Spleen (tissue), 13 donors: Measurements from ENCODE around the gene HDGFL1. TPM values are rescaled to one million over a fixed set of nuclear protein-coding genes. Genes with fewer than 3 reads are reported as not detected.

Source experiments
- DNase-seq: peaks from one replicate; pipeline ENCODE4 v3.0.0-alpha.2; 2020
- H3K27ac ChIP-seq, 8 donors: fragments of 200-600 bp; sonication (generic) in 7 of 8; 1 replicate in 4 of 8; 2 replicates in 4 of 8; pipeline versions ENCODE4 v1.5.0 to v1.8.0; 2016 to 2021; ENCODE audit warnings: inconsistent platforms in 4 of 8, mild to moderate bottlenecking in 4 of 8, moderate library complexity in 1 of 8
- H3K27me3 ChIP-seq, 7 donors: fragments of 200-600 bp; sonication (generic) in 6 of 7; replicated peaks in 1 of 7; 1 replicate in 4 of 7; 2 replicates in 3 of 7; pipeline versions ENCODE4 v1.5.0 to v1.8.0; 2016 to 2021; ENCODE audit warnings: inconsistent platforms in 3 of 7, mild to moderate bottlenecking in 1 of 7
- H3K36me3 ChIP-seq, 6 donors: fragments of 200-600 bp; sonication (generic) in 5 of 6; 1 replicate in 4 of 6; 2 replicates in 2 of 6; pipeline versions ENCODE4 v1.5.0 to v1.8.0; 2016 to 2021; ENCODE audit warnings: inconsistent platforms in 2 of 6
- H3K4me1 ChIP-seq, 6 donors: fragments of 200-600 bp; sonication (generic) in 5 of 6; 1 replicate in 3 of 6; 2 replicates in 3 of 6; pipeline versions ENCODE4 v1.5.0 to v1.8.0; 2016 to 2021; ENCODE audit warnings: inconsistent platforms in 3 of 6
- H3K4me3 ChIP-seq, 8 donors: fragments of 200-600 bp; sonication (generic) in 7 of 8; 1 replicate in 4 of 8; 2 replicates in 4 of 8; pipeline versions ENCODE4 v1.5.0 to v1.8.0; 2016 to 2021; ENCODE audit warnings: inconsistent platforms in 4 of 8, mild to moderate bottlenecking in 4 of 8, moderate library complexity in 2 of 8
- H3K9me3 ChIP-seq, 8 donors: fragments of 200-600 bp; sonication (generic) in 7 of 8; 1 replicate in 4 of 8; 2 replicates in 4 of 8; pipeline versions ENCODE4 v1.5.0 to v1.8.0; 2016 to 2021; ENCODE audit warnings: inconsistent platforms in 4 of 8
- POLR2A ChIP-seq, 3 donors: fragments of 450-650 bp; IDR thresholded peaks; one replicate each; pipeline ENCODE4 v1.5.1; 2017; ENCODE audit warnings: antibody characterized with exemption in 3 of 3, mild to moderate bottlenecking in 1 of 3
- POLR2AphosphoS5 ChIP-seq, 3 donors: sonication (generic); formaldehyde crosslinking; IDR thresholded peaks; one replicate each; pipeline ENCODE4 v1.5.1; 2017; ENCODE audit warnings: antibody characterized with exemption in 3 of 3
- WGBS, 5 donors: extraction: QIAGEN DNeasy Blood & Tissue Kit in 3 of 5; methylation state at CpG; one replicate each; pipeline versions ENCODE4 v1.1.5 to v1.1.7; 2013 to 2018; 5-methylcytosine and 5-hydroxymethylcytosine counted together
- intact Hi-C: fragments of 100-400 bp; cut with DNase I; formaldehyde crosslinking; loops from one replicate; pipeline ENCODE4 v1.15.0; 2023; ENCODE audit warnings: low total_unique reads
- long read RNA-seq, 2 donors: transcript quantifications; one replicate each; lab custom pipeline, GENCODE V29; 2026
- polyA plus RNA-seq, 3 donors: library from polyadenylated mRNA; stranded (reverse); fragments of 200-250 nt; gene quantifications; one replicate each; pipeline ENCODE4 v1.2.1, GENCODE V29; 2013
- total RNA-seq, 7 donors: library from RNA; depleted of rRNA in 3 of 7; stranded (reverse); fragments of >200 nt in 3 of 7; fragmentation: NEBNext Ultra II Directional in 4 of 7; extraction: Animal tissue kit (Norgen Biotek cat#: 25700) in 4 of 7; gene quantifications; one replicate each; pipeline versions ENCODE4 v1.1.0 to v1.2.1, GENCODE V29; 2016 to 2021
- TF ChIP-seq, protein P1 (sequence below), 11 experiments: fragments of 200-600 bp in 7 of 11; fragments of 450-650 bp in 4 of 11; sonication (generic) in 4 of 11; IDR thresholded peaks in 8 of 11; conservative IDR thresholded peaks in 3 of 11; 1 replicate in 7 of 11; 2 replicates in 4 of 11; pipeline versions ENCODE4 v1.4.0 to v1.8.0; 2016 to 2021; ENCODE audit warnings: antibody characterized with exemption in 11 of 11, inconsistent platforms in 4 of 11, mild to moderate bottlenecking in 1 of 11
- donor health status: healthy with polysubstance abuse.
- donor health status: DM: no; HTN: no; CAD: no; lungs with moderate emphysema.
- donor health status: DM: no; HTN: no; CAD: no.
- donor health status: Bipolar disorder and iron deficiency.
- donor health status: healthy.
- donor health status: DM: no; HTN: no; CAD: no.
- donor health status: DM: yes; HTN: yes; CAD: no.

Gene HDGFL1
- total RNA-seq (not detected), polyA plus RNA-seq (not detected)
- long read RNA-seq, donor 1, result 0 reads
- long read RNA-seq, donor 2, result 0 reads

DNA sequence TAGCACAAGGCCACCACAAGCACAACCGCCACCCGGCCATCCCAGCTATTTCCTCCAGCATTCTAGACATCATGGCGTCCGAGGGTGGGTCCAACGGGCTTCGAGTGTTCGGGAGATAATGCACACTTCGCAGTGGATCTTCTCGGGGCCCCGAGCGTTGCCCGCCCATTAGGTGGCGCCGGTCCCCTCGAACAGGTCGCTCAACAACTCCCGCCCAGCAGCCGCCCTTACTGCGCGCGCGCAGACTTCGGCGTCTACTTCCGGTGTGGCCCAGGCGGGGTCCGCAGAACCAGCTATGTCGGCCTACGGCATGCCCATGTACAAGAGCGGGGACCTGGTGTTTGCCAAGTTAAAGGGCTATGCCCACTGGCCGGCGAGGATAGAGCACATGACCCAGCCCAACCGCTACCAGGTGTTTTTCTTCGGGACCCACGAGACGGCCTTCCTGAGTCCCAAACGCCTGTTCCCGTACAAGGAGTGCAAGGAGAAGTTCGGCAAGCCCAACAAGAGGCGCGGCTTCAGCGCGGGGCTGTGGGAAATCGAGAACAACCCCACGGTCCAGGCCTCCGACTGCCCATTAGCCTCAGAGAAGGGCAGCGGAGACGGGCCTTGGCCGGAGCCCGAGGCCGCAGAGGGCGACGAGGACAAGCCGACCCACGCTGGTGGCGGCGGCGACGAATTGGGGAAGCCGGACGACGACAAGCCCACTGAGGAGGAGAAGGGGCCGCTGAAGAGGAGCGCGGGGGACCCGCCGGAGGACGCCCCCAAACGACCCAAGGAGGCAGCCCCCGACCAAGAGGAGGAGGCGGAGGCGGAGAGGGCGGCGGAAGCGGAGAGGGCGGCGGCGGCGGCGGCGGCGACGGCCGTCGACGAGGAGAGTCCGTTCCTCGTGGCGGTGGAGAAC, at the start of gene HDGFL1:
TSS of gene HDGFL1 (plus strand) at position 286 of the 904 bp plus-strand sequence. CDS start at position 296, 10 bp downstream.
- WGBS, 5 donors, result 95 to 97% (median 96%) methylated on average over 74 to 89 of the region's 89 CpGs
- DNase-seq, result peak; percentile 66
- intact Hi-C loops, result no loop called here

DNA sequence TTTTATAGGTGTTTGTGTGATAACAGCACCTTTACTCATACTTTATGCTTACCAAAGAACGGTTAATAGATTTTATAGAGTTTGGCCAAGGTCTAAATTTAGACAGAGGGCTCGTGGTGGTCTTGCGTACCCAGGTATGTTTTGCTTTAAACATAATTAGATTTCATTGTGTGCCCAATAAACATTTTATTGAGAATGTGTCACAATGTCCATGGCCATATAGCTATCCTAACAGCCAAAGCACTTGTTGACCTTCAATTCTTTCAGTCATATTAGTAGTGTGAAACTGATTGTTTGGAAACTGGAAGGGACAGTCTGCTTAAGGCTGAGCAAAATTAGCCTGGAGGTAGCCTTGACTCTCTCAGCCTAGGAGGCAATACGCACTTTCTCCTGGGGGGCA, 48.3 kb upstream of the HDGFL1 start:
- no peak for TF ChIP-seq POLR2AphosphoS5 (IDR thresholded peaks at IDR 0.05)
- no peak for TF ChIP-seq POLR2A (IDR thresholded peaks at IDR 0.05)
- TF ChIP-seq, protein P1, sequence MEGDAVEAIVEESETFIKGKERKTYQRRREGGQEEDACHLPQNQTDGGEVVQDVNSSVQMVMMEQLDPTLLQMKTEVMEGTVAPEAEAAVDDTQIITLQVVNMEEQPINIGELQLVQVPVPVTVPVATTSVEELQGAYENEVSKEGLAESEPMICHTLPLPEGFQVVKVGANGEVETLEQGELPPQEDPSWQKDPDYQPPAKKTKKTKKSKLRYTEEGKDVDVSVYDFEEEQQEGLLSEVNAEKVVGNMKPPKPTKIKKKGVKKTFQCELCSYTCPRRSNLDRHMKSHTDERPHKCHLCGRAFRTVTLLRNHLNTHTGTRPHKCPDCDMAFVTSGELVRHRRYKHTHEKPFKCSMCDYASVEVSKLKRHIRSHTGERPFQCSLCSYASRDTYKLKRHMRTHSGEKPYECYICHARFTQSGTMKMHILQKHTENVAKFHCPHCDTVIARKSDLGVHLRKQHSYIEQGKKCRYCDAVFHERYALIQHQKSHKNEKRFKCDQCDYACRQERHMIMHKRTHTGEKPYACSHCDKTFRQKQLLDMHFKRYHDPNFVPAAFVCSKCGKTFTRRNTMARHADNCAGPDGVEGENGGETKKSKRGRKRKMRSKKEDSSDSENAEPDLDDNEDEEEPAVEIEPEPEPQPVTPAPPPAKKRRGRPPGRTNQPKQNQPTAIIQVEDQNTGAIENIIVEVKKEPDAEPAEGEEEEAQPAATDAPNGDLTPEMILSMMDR (IDR thresholded peaks at IDR 0.05 in 8 of 11, conservative IDR thresholded peaks at IDR 0.05 in 3 of 11), result no peak
- Histone ChIP-seq H3K9me3 (no peaks in the 10 kb centered on the region), H3K36me3 (no peaks in the 10 kb centered on the region), H3K27ac (no peak overlapping the region), H3K27me3 (no peaks in the 10 kb centered on the region), H3K4me1 (no peaks in the 10 kb centered on the region), H3K4me3 (no peak overlapping the region)
- intact Hi-C loops, result no loop called here
- whole genome bisulfite sequencing, 5 donors, result 88 to 96% (median 91%) methylated on average over 4 of the region's 4 CpGs
- no peak for DNase-seq

More for the DNA sequence above, at the start of gene HDGFL1:
- H3K9me3 ChIP-seq, result peaks cover 0 to 22% (median 11%) of the 10 kb centered on the region in 8 donors
- no peaks in the 10 kb centered on the region for H3K36me3 ChIP-seq
- no peaks in the 10 kb centered on the region for H3K27me3 ChIP-seq
- no peak within 1 kb of the TSS for H3K27ac ChIP-seq
- no peak for TF ChIP-seq POLR2A (IDR thresholded peaks at IDR 0.05)
- TF ChIP-seq, protein P1 (IDR thresholded peaks at IDR 0.05 in 8 of 11, conservative IDR thresholded peaks at IDR 0.05 in 3 of 11), result no peak
- no peak for TF ChIP-seq POLR2AphosphoS5 (IDR thresholded peaks at IDR 0.05)
- no peaks in the 10 kb centered on the region for H3K4me1 ChIP-seq
- H3K4me3 ChIP-seq, result no peak within 1 kb of the TSS

DNA sequence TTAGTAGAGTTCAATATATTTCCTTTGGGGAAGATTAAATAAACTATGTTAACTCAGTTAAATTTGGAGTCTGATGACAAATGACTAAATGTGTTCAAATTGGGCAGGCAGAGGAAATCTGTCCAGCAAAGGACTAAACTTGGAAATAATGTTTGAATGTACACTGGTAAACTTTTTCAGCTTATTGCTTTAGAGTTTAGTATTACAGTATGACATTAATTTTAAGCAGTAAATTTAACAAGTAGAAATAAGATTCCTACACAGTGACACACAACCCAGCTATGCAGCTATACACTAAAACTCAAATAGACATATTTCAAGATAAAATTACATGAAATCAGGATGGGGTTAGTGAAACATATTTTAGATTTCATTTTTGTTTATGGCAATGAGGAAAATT, 42.6 kb upstream of the HDGFL1 start:
- intact Hi-C loops, result no loop called here
- Histone ChIP-seq H3K4me3 (no peak overlapping the region), H3K9me3 (no peaks in the 10 kb centered on the region), H3K36me3 (no peaks in the 10 kb centered on the region), H3K4me1 (no peaks in the 10 kb centered on the region), H3K27ac (no peak overlapping the region), H3K27me3 (no peaks in the 10 kb centered on the region)
- no peak for DNase-seq
- TF ChIP-seq POLR2AphosphoS5 (IDR thresholded peaks at IDR 0.05) (no peak), POLR2A (IDR thresholded peaks at IDR 0.05) (no peak)
- TF ChIP-seq, protein P1 (IDR thresholded peaks at IDR 0.05 in 8 of 11, conservative IDR thresholded peaks at IDR 0.05 in 3 of 11), result no peak

DNA sequence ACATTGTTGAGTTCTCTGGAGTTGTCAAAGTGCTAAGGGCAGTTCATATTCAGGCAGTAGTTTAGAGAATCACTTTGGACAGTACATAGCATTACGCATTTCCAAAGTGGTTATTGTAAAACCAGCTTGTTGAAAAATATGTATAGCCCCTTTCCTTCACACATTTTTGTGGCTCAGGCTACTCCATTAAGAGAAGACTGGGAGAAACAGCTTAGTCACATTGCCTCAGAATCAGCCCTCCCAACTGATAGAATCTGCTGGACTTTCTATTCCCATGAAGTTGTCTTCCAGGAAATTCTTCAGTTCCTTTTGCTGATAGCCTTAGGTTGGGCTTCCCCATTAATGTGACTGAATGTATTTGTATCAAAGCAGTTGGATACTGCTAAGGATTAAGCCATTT, 39.5 kb upstream of the HDGFL1 start:
- H3K27ac ChIP-seq, result no peak overlapping the region
- H3K36me3 ChIP-seq, result no peaks in the 10 kb centered on the region
- H3K9me3 ChIP-seq, result peaks cover 0 to under 1% (median 0%) of the 10 kb centered on the region in 8 donors
- WGBS, 5 donors, result 94 to 100% (median 100%) methylated on average over 1 of the region's 1 CpG
- no peak overlapping the region for H3K4me3 ChIP-seq
- intact Hi-C loops, result no loop called here
- no peaks in the 10 kb centered on the region for H3K4me1 ChIP-seq
- no peak for DNase-seq
- TF ChIP-seq, protein P1 (IDR thresholded peaks at IDR 0.05 in 8 of 11, conservative IDR thresholded peaks at IDR 0.05 in 3 of 11), result no peak
- TF ChIP-seq POLR2AphosphoS5 (IDR thresholded peaks at IDR 0.05), result no peak
- TF ChIP-seq POLR2A (IDR thresholded peaks at IDR 0.05), result no peak
- H3K27me3 ChIP-seq, result no peaks in the 10 kb centered on the region
